Spleen (tissue), 11 donors: ENCODE measurements around the gene RPS6KC1. TPM values are rescaled to one million over a fixed set of nuclear protein-coding genes. Genes with fewer than 3 reads are reported as not detected.

Experiments
- DNase-seq: peaks from one replicate; pipeline ENCODE4 v3.0.0-alpha.2; 2020
- H3K27ac ChIP-seq, 8 donors: fragments of 200-600 bp; sonication (generic) in 7 of 8; 1 replicate in 4 of 8; 2 replicates in 4 of 8; pipeline versions ENCODE4 v1.5.0 to v1.8.0; 2016 to 2021; ENCODE audit warnings: inconsistent platforms in 4 of 8, mild to moderate bottlenecking in 4 of 8, moderate library complexity in 1 of 8
- H3K27me3 ChIP-seq, 7 donors: fragments of 200-600 bp; sonication (generic) in 6 of 7; replicated peaks in 1 of 7; 1 replicate in 4 of 7; 2 replicates in 3 of 7; pipeline versions ENCODE4 v1.5.0 to v1.8.0; 2016 to 2021; ENCODE audit warnings: inconsistent platforms in 3 of 7, mild to moderate bottlenecking in 1 of 7
- H3K36me3 ChIP-seq, 6 donors: fragments of 200-600 bp; sonication (generic) in 5 of 6; 1 replicate in 4 of 6; 2 replicates in 2 of 6; pipeline versions ENCODE4 v1.5.0 to v1.8.0; 2016 to 2021; ENCODE audit warnings: inconsistent platforms in 2 of 6
- H3K4me1 ChIP-seq, 6 donors: fragments of 200-600 bp; sonication (generic) in 5 of 6; 1 replicate in 3 of 6; 2 replicates in 3 of 6; pipeline versions ENCODE4 v1.5.0 to v1.8.0; 2016 to 2021; ENCODE audit warnings: inconsistent platforms in 3 of 6
- H3K4me3 ChIP-seq, 8 donors: fragments of 200-600 bp; sonication (generic) in 7 of 8; 1 replicate in 4 of 8; 2 replicates in 4 of 8; pipeline versions ENCODE4 v1.5.0 to v1.8.0; 2016 to 2021; ENCODE audit warnings: inconsistent platforms in 4 of 8, mild to moderate bottlenecking in 4 of 8, moderate library complexity in 2 of 8
- H3K9me3 ChIP-seq, 8 donors: fragments of 200-600 bp; sonication (generic) in 7 of 8; 1 replicate in 4 of 8; 2 replicates in 4 of 8; pipeline versions ENCODE4 v1.5.0 to v1.8.0; 2016 to 2021; ENCODE audit warnings: inconsistent platforms in 4 of 8
- CTCF ChIP-seq, 11 experiments: fragments of 200-600 bp in 7 of 11; fragments of 450-650 bp in 4 of 11; sonication (generic) in 4 of 11; IDR thresholded peaks in 8 of 11; conservative IDR thresholded peaks in 3 of 11; 1 replicate in 7 of 11; 2 replicates in 4 of 11; pipeline versions ENCODE4 v1.4.0 to v1.8.0; 2016 to 2021; ENCODE audit warnings: antibody characterized with exemption in 11 of 11, inconsistent platforms in 4 of 11, mild to moderate bottlenecking in 1 of 11
- POLR2A ChIP-seq, 3 donors: fragments of 450-650 bp; IDR thresholded peaks; one replicate each; pipeline ENCODE4 v1.5.1; 2017; ENCODE audit warnings: antibody characterized with exemption in 3 of 3, mild to moderate bottlenecking in 1 of 3
- POLR2AphosphoS5 ChIP-seq, 3 donors: sonication (generic); formaldehyde crosslinking; IDR thresholded peaks; one replicate each; pipeline ENCODE4 v1.5.1; 2017; ENCODE audit warnings: antibody characterized with exemption in 3 of 3
- WGBS, 5 donors: extraction: QIAGEN DNeasy Blood & Tissue Kit in 3 of 5; methylation state at CpG; one replicate each; pipeline versions ENCODE4 v1.1.5 to v1.1.7; 2013 to 2018; 5-methylcytosine and 5-hydroxymethylcytosine counted together
- intact Hi-C: fragments of 100-400 bp; cut with DNase I; formaldehyde crosslinking; loops from one replicate; pipeline ENCODE4 v1.15.0; 2023; ENCODE audit warnings: low total_unique reads
- polyA plus RNA-seq, 3 donors: library from polyadenylated mRNA; stranded (reverse); fragments of 200-250 nt; gene quantifications; one replicate each; pipeline ENCODE4 v1.2.1, GENCODE V29; 2013
- total RNA-seq, 7 donors: library from RNA; depleted of rRNA in 3 of 7; stranded (reverse); fragments of >200 nt in 3 of 7; fragmentation: NEBNext Ultra II Directional in 4 of 7; extraction: Animal tissue kit (Norgen Biotek cat#: 25700) in 4 of 7; gene quantifications; one replicate each; pipeline versions ENCODE4 v1.1.0 to v1.2.1, GENCODE V29; 2016 to 2021
- donor health status: healthy with polysubstance abuse.
- donor health status: DM: no; HTN: no; CAD: no; lungs with moderate emphysema.
- donor health status: DM: no; HTN: no; CAD: no.
- donor health status: Bipolar disorder and iron deficiency.
- donor health status: healthy.
- donor health status: DM: no; HTN: no; CAD: no.
- donor health status: DM: yes; HTN: yes; CAD: no.

The RPS6KC1 gene
- total and polyA plus RNA-seq, 10 donors: 2.8 to 33.5 (median 22.9) TPM

- WGBS, 5 donors: 81 to 91% (median 85%) methylated on average over 2 of the region's 2 CpGs
- intact Hi-C loops: no loop called here
- TF ChIP-seq CTCF (IDR thresholded peaks at IDR 0.05 in 8 of 11, conservative IDR thresholded peaks at IDR 0.05 in 3 of 11) (no peak), POLR2AphosphoS5 (IDR thresholded peaks at IDR 0.05) (no peak), POLR2A (IDR thresholded peaks at IDR 0.05) (no peak)
- Histone ChIP-seq H3K9me3 (peaks cover 0 to 22% (median 16%) of the 10 kb centered on the region in 8 donors), H3K36me3 (peaks cover 0 to 40% (median 0%) of the 10 kb centered on the region in 6 donors), H3K4me3 (no peak overlapping the region), H3K27ac (no peak overlapping the region), H3K27me3 (no peaks in the 10 kb centered on the region), H3K4me1 (no peaks in the 10 kb centered on the region)
- no peak for DNase-seq
These were observed 216.1 kb downstream of the RPS6KC1 start for GRCh38 chr1:213266983-213267772.

DNA sequence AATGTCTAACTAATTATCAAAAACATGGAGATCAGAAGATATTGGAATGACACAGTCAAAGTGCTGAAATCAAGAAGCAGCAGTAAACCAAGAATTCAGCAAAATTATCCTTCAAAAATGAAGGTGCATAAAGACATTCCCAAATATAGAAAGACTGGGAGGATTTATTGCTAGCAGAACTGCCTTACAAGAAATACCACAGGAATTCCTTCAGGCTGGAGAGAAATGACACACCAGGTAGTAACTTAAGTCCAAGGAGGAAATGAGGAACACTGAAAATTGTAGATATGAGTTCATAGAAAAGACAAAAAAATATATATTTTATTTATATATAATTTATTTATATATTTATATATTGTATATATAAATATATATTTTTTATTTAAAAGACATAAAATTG is 217.2 kb downstream of the RPS6KC1 start:
- Histone ChIP-seq H3K27me3 (no peaks in the 10 kb centered on the region), H3K4me3 (no peak overlapping the region), H3K27ac (no peak overlapping the region), H3K4me1 (no peaks in the 10 kb centered on the region), H3K36me3 (peaks cover 0 to 41% (median 2%) of the 10 kb centered on the region in 6 donors), H3K9me3 (peaks cover 0 to 22% (median 16%) of the 10 kb centered on the region in 8 donors)
- intact Hi-C loops: no loop called here
- TF ChIP-seq POLR2AphosphoS5 (IDR thresholded peaks at IDR 0.05): no peak
- TF ChIP-seq CTCF (IDR thresholded peaks at IDR 0.05 in 8 of 11, conservative IDR thresholded peaks at IDR 0.05 in 3 of 11): no peak
- TF ChIP-seq POLR2A (IDR thresholded peaks at IDR 0.05): no peak
- DNase-seq: no peak

- no peaks in the 10 kb centered on the region for H3K4me1 ChIP-seq
- H3K36me3 ChIP-seq: peaks cover 0 to 45% (median 2%) of the 10 kb centered on the region in 6 donors
- TF ChIP-seq POLR2A (IDR thresholded peaks at IDR 0.05) (no peak), CTCF (IDR thresholded peaks at IDR 0.05 in 8 of 11, conservative IDR thresholded peaks at IDR 0.05 in 3 of 11) (no peak), POLR2AphosphoS5 (IDR thresholded peaks at IDR 0.05) (no peak)
- intact Hi-C loops: no loop called here
- no peak overlapping the region for H3K4me3 ChIP-seq
- no peaks in the 10 kb centered on the region for H3K27me3 ChIP-seq
- no peak overlapping the region for H3K27ac ChIP-seq
- peaks cover 0 to 22% (median 16%) of the 10 kb centered on the region in 8 donors for H3K9me3 ChIP-seq
- 51 to 89% (median 75%) methylated on average over 1 of the region's 1 CpG for WGBS, 5 donors
- DNase-seq: no peak
These were observed 218.8 kb downstream of the RPS6KC1 start for GRCh38 chr1:213269829-213270228.

- H3K9me3 ChIP-seq: no peaks in the 10 kb centered on the region
- no peaks in the 10 kb centered on the region for H3K27me3 ChIP-seq
- WGBS, 5 donors: 84 to 93% (median 91%) methylated on average over 2 of the region's 2 CpGs
- no peak overlapping the region for H3K27ac ChIP-seq
- no peak overlapping the region for H3K4me3 ChIP-seq
- no peak for DNase-seq
- TF ChIP-seq POLR2AphosphoS5 (IDR thresholded peaks at IDR 0.05) (no peak), CTCF (IDR thresholded peaks at IDR 0.05 in 8 of 11, conservative IDR thresholded peaks at IDR 0.05 in 3 of 11) (no peak), POLR2A (IDR thresholded peaks at IDR 0.05) (no peak)
- intact Hi-C loops: no loop called here
- H3K36me3 ChIP-seq: peaks cover 0 to 29% (median 2%) of the 10 kb centered on the region in 6 donors
- peaks cover 0 to 4% (median 0%) of the 10 kb centered on the region in 6 donors for H3K4me1 ChIP-seq
These were observed 222.5 kb downstream of the RPS6KC1 start for GRCh38 chr1:213273546-213273945.
